ENCODE data around the gene VASP. TPM values are rescaled to one million over a fixed set of nuclear protein-coding genes. Genes with fewer than 3 reads are reported as not detected.

VASP gene
- polyA plus RNA-seq, 12 donors = 42.2 to 71.3 (median 52.1) TPM; not detected in 1

- DNase-seq = no peak
Observed at GRCh38 chr19:45512881-45513483, 5.7 kb downstream of the VASP start.

GRCh38 chr19:45514376-45515051, 7.2 kb downstream of the VASP start:
- DNase-seq = no peak

GRCh38 chr19:45515081-45515624, 7.9 kb downstream of the VASP start:
- no peak for DNase-seq

DNA sequence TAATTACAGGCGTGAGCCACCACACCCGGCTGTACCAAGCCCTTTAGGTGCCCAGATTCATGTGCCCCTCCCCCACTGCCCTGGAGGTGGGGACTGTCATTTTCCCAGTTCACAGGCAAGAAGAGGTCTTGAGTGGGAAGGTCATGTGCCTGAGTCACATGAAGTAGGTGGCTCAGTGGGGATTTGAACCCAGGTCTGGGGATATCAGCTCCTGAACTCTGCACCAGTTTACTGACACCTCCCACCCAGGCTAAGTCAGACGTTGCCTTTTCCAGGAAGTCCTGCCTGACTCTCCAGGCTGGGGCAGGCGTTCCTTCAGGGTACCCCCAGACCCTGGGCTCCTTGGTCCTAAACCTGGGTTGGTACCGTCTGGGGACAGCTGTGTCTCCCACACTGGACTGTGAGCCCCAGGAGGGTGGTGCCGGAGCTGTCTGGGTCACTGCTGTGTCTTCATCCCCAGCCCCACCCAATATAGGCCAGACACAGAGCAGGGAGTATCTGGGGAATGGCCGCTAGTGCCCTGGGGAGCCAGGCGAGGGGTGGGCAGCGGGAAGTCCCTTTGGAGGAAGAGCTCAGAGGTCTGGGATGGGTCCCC, 8.6 kb downstream of the VASP start:
- DNase-seq = no peak

DNA sequence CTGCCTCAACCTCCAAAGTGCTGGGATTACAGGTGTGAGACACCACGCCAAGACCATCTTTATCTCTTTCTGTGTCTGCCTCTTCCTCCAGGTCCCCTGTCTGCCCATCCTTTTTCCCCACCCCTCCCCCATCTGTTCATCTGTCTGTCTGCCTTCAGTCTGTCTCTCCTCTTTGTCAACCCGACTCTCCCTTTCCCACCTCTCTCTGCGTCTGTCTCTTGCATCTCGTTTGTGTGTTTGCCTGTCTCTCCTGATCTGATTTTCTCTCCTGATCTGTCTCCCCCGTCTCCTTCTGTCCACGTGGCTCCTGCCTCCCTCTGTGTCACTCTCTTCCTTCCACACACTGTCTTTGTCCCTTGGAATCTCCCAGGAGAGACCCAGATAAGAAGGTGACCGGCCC, 10.0 kb downstream of the VASP start:
- DNase-seq = no peak

DNA sequence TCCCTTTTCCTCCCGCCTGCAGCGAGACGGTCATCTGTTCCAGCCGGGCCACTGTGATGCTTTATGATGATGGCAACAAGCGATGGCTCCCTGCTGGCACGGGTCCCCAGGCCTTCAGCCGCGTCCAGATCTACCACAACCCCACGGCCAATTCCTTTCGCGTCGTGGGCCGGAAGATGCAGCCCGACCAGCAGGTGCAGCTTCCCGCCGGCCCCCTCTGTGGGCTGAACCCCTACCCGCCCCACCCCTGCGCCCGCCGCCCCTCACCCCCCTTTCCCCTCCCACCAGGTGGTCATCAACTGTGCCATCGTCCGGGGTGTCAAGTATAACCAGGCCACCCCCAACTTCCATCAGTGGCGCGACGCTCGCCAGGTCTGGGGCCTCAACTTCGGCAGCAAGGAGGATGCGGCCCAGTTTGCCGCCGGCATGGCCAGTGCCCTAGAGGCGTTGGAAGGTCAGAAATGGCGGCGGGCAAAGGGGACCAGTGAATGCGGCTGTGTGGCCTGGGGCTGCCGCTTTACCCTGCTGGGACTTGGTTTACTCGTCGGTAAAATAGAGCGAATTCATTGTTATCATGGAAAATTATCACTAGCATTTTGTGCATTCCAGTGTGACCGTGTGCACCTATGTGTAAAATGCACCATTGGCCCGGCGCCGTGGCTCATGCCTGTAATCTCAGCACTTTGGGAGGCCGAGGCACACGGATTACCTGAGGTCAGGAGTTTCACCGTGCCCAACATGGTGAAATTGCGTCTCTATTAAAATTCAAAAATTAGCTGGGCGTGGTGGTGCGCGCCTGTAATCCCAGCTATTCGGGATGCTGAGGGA, 10.6 kb downstream of the VASP start:
- DNase-seq = no peak

- DNase-seq = no peak
Observed at GRCh38 chr19:45518469-45518826, 11.2 kb downstream of the VASP start.

- DNase-seq = no peak
Observed at GRCh38 chr19:45522010-45522941, 15.0 kb downstream of the VASP start.

- peak; percentile 87 for DNase-seq
Observed at GRCh38 chr19:45523642-45524256, 16.5 kb downstream of the VASP start.

DNA sequence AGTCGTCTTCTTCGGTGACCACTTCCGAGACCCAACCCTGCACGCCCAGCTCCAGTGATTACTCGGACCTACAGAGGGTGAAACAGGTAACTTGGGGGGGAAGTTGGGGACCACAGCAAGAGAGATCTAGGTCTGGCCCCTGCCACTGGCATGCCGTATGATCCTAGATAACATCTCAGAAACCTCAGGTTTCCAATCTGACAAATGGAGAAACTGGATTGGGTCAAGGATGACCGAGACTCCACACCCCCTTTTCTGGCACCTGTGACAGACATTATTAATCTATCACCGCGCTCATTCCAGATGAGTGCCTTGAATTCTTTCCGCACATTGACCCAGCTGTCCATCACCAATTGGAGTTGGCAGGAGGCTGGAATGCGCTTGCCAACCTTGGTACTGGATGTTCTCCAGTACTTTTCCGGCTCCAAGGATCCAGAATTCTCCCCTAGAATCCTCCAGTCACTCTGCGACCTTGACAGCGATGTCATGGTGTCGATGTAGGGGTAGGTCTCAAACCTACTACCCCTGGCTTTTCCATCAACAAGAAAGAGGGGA, 17.4 kb downstream of the VASP start:
- DNase-seq = no peak

DNA sequence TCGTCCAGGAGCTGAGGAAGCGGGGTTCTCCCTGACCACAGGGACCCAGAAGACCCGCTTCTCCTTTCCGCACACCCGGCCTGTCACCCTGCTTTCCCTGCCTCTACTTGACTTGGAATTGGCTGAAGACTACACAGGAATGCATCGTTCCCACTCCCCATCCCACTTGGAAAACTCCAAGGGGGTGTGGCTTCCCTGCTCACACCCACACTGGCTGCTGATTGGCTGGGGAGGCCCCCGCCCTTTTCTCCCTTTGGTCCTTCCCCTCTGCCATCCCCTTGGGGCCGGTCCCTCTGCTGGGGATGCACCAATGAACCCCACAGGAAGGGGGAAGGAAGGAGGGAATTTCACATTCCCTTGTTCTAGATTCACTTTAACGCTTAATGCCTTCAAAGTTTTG, 18.9 kb downstream of the VASP start:
- DNase-seq = peak; percentile 22

GRCh38 chr19:45526971-45527370, 19.7 kb downstream of the VASP start:
- DNase-seq = no peak

DNA sequence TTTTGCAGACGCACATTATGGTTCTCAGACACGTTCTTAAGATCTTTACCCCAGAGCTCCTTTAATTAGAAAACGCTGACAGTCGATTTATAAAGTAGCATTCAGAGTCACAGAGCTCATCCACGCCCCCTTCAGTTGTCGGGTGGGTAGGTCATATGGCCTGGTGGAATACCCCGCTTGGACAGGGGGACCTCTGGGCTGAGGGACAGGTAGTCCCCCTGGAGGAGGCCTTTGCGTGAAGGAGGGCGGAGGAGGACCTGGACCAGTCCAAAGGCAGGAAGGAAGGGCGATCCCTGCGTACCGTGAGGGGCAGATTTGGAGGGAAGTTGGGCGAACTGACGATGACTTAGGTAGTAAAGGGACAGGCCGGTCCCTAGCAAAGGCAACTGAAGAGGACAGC, 20.5 kb downstream of the VASP start:
- DNase-seq = no peak

DNA sequence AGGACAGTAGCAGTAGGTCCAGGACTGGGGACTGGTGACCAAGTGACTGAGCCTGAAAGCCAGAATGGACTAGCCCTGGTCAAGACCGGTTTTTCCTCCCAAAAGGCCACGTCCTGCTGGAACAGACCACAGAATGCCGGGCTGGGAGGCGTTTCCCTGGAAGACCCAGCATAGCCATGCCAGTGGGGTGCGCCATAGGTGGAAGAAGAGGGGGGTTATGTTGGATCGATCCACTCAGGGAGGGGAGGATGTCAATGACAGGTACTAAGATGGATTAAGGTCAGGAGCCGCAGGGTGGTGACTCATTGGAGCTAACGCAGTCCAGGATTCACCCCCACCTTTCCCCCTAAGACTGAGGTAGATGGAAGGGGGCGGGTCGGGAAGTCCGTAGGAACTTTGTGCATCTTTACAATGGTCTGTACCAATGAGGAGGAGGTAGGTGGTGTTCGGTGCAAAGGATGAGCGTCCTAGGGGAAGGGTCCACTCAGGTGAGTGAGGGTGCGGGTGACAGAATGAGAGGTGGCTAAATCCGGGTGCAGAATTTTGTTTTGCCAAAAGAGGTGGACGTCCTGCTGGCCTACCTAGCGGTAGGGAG, 21.0 kb downstream of the VASP start:
- no peak for DNase-seq

DNA sequence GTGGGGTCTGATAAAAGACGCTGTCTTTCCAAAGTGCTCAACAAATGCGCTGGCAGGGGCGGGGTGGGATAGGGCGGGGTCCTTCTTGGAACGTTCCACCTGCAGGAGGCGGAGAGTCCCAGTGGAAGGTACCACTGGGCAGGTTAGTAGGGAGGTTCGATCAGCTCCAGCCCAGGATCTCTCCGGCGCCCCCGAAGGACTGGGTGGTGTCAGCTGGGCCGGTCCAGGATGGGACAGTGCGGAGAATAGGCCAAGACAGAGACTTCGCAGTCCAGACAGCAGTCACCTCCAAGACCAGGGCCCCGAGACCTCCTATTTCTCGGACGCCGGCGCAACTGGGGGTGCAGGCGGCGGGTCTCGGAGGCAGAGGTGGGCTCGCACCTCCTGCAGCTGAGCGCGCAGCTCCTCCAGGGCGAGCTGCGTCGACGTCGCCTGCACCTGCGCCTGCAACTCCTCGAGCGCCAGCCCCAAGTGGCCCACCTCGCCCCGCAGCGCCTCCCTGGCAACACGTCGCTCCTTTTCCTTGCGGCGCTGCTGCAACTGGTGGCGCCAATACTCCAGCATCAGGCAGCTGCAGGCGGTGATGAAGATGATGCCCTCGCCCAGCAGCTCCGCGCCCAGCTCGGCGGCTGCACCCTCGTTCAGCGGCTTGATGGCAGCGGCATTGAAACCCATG, 21.6 kb downstream of the VASP start:
- no peak for DNase-seq

DNA sequence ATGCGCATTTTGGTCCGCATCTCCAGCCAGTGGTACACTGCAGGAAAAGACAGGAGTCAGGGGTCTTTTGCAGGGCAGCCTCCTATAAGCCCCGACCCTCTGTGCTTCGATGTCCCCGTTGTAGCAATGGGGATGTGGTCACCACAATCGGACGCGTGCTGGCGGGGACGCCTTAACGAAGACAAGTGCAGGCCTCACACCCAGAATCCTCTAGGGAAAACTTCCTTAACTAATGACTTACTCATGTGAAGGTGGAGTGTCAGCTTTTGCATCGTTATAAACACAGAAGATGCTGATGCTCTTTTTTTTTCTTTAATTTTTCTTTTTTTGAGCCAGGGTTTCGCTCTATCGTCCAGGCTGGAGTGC, 22.1 kb downstream of the VASP start:
- no peak for DNase-seq

GRCh38 chr19:45531349-45531748, 24.1 kb downstream of the VASP start:
- no peak for DNase-seq

DNA sequence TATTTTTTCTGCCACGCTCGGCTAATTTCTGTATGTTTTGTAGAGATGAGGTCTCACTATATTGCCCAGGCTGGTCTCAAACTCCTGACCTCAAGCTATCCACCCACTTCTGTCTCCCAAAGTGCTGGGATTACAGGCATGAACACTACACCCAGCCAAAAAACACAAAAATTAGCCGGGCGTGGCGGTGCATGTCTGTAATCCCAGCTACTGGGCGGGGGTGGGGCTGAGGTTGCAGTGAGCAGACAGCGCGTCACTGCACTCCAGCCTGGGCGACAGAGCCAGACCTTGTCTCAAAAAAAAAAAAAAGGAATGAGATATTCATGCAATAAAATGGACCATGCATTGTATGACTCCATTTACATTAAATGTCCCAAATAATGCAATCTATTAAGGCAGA, 32.2 kb downstream of the VASP start:
- DNase-seq = no peak

GRCh38 chr19:45542234-45542668, 35.0 kb downstream of the VASP start:
- DNase-seq = no peak

Measured in muscle of arm (tissue), 12 donors.